H1 (cell line): Measurements from ENCODE around the gene ZXDC. TPM values are rescaled to one million over a fixed set of nuclear protein-coding genes. Genes with fewer than 3 reads are reported as not detected.

ENCODE experiments used
- CTCF ChIA-PET: fragments of 300-600 bp; sonication (Branson Sonifier 250); formaldehyde crosslinking; loops from one replicate; lab custom pipeline; 2021; ENCODE audit not compliant: partially characterized antibody; lab: Charles Lee
- POLR2A ChIA-PET: fragments of 300-600 bp; sonication (Branson Sonifier 250); formaldehyde crosslinking; loops from one replicate; lab custom pipeline; 2021; ENCODE audit warnings: inconsistent platforms; ENCODE audit not compliant: partially characterized antibody; lab: Charles Lee
- DNase-seq, 2 experiments: peaks; one replicate each; pipeline versions ENCODE4 v3.0.0 to v3.0.0-alpha.2; 2010 to 2022; ENCODE audit warnings: low spot score in 2 of 2, low read depth in 1 of 2, mixed read lengths in 1 of 2
- FAIRE-seq: peaks from 2 replicates; lab custom pipeline; 2011; peaks lifted over from hg19 to GRCh38; lab: Jason Lieb, UNC
- H2AFZ ChIP-seq: 2 replicates; pipeline ENCODE4 v1.8.1; 2012; ENCODE audit warnings: low read length, inconsistent platforms
- H2AK5ac ChIP-seq: 2 replicates; pipeline ENCODE4 v1.6.1; 2013; ENCODE audit warnings: low read depth, low read length
- H2BK120ac ChIP-seq: replicated peaks from 2 replicates; pipeline ENCODE3; 2013; ENCODE audit warnings: low read depth, low read length, inconsistent platforms
- H2BK12ac ChIP-seq: 2 replicates; pipeline ENCODE4 v1.6.1; 2013; ENCODE audit warnings: low read depth, low read length
- H2BK15ac ChIP-seq: 2 replicates; pipeline ENCODE4 v1.6.1; 2013; ENCODE audit warnings: low read length
- H2BK20ac ChIP-seq: 2 replicates; pipeline ENCODE4 v1.6.1; 2013; ENCODE audit warnings: low read length
- H2BK5ac ChIP-seq: 2 replicates; pipeline ENCODE4 v1.6.1; 2013; ENCODE audit warnings: low read depth, low read length
- H3K14ac ChIP-seq: 2 replicates; pipeline ENCODE4 v1.6.1; 2013; ENCODE audit warnings: inconsistent platforms; ENCODE audit not compliant: insufficient read length
- H3K18ac ChIP-seq: 2 replicates; pipeline ENCODE4 v1.6.1; 2013; ENCODE audit warnings: low read length; ENCODE audit errors: extremely low read depth
- H3K23ac ChIP-seq: 2 replicates; pipeline ENCODE4 v1.6.1; 2013; ENCODE audit warnings: inconsistent platforms; ENCODE audit not compliant: insufficient read length
- H3K23me2 ChIP-seq: 2 replicates; pipeline ENCODE4 v1.6.1; 2013; ENCODE audit warnings: low read depth, low read length
- H3K27ac ChIP-seq: 2 replicates; pipeline ENCODE4 v1.6.1; 2011; ENCODE audit warnings: low read depth, low read length, inconsistent platforms
- H3K27me3 ChIP-seq, 4 experiments: replicated peaks in 1 of 4; 1 replicate in 1 of 4; 2 replicates in 3 of 4; pipeline versions ENCODE4 v1.6.1 to v1.8.1; 2011 to 2013; ENCODE audit warnings: low read length in 3 of 4, mild to moderate bottlenecking in 3 of 4, inconsistent platforms in 2 of 4, mixed read lengths in 2 of 4, moderate library complexity in 1 of 4; ENCODE audit not compliant: control insufficient read depth in 3 of 4, insufficient read depth in 3 of 4; ENCODE audit errors: extremely low read depth in 1 of 4
- H3K36me3 ChIP-seq, 4 experiments: 2 replicates each; pipeline versions ENCODE4 v1.6.1 to v1.8.1; 2011 to 2013; ENCODE audit warnings: mild to moderate bottlenecking in 4 of 4, low read length in 3 of 4, moderate library complexity in 2 of 4, control low read depth in 1 of 4, inconsistent platforms in 1 of 4; ENCODE audit not compliant: insufficient read depth in 4 of 4, control insufficient read depth in 2 of 4
- H3K4ac ChIP-seq: replicated peaks from 2 replicates; pipeline ENCODE3; 2013; ENCODE audit warnings: low read length, low read depth, mixed read lengths, inconsistent platforms; ENCODE audit not compliant: insufficient read length
- H3K4me1 ChIP-seq, 4 experiments: replicated peaks in 1 of 4; 1 replicate in 1 of 4; 2 replicates in 3 of 4; pipeline versions ENCODE4 v1.6.1 to v1.8.1; 2011 to 2013; ENCODE audit warnings: low read length in 3 of 4, inconsistent platforms in 2 of 4, mixed read lengths in 1 of 4; ENCODE audit not compliant: insufficient read depth in 4 of 4, control insufficient read depth in 3 of 4
- H3K4me2 ChIP-seq, 2 experiments: 2 replicates each; pipeline versions ENCODE4 v1.6.1 to v1.8.1; 2011 to 2013; ENCODE audit warnings: low read depth in 2 of 2, low read length in 2 of 2, control low read depth in 1 of 2, inconsistent platforms in 1 of 2, mild to moderate bottlenecking in 1 of 2; ENCODE audit not compliant: insufficient read depth in 1 of 2
- H3K4me3 ChIP-seq, 4 experiments: fragments of 200-600, 300-600 bp in 1 of 4; sonication (generic), shearing (Covaris generic), sonication (Bioruptor Twin) in 1 of 4; 2 replicates each; pipeline versions ENCODE4 v1.5.1 to v1.8.1; 2011 to 2016; ENCODE audit warnings: low read length in 4 of 4, low read depth in 3 of 4, control low read depth in 2 of 4, inconsistent platforms in 2 of 4, mild to moderate bottlenecking in 2 of 4, mixed read lengths in 1 of 4, moderate library complexity in 1 of 4; ENCODE audit not compliant: insufficient read depth in 2 of 4; ENCODE audit errors: extremely low read depth in 1 of 4
- H3K56ac ChIP-seq: replicated peaks from 2 replicates; pipeline ENCODE3; 2013; ENCODE audit warnings: low read depth, mild to moderate bottlenecking, mixed read lengths, low read length, inconsistent platforms; ENCODE audit not compliant: insufficient read length
- H3K79me1 ChIP-seq: 2 replicates; pipeline ENCODE4 v1.6.1; 2013; ENCODE audit warnings: low read depth, low read length, control low read depth
- H3K79me2 ChIP-seq, 2 experiments: 2 replicates each; pipeline versions ENCODE4 v1.6.1 to v1.8.1; 2012 to 2013; ENCODE audit warnings: low read length in 2 of 2, mild to moderate bottlenecking in 2 of 2, inconsistent platforms in 1 of 2; ENCODE audit not compliant: insufficient read depth in 2 of 2, control insufficient read depth in 1 of 2
- H3K9ac ChIP-seq, 4 experiments: replicated peaks in 1 of 4; 1 replicate in 1 of 4; 2 replicates in 3 of 4; pipeline versions ENCODE4 v1.6.1 to v1.8.1; 2011 to 2013; ENCODE audit warnings: low read depth in 3 of 4, low read length in 3 of 4, control low read depth in 2 of 4, mild to moderate bottlenecking in 2 of 4, moderate library complexity in 2 of 4, inconsistent platforms in 1 of 4; ENCODE audit errors: extremely low read depth in 1 of 4
- H3K9me3 ChIP-seq, 2 experiments: 2 replicates each; pipeline versions ENCODE4 v1.6.1 to v1.8.1; 2012 to 2013; ENCODE audit warnings: mild to moderate bottlenecking in 2 of 2, moderate library complexity in 2 of 2, control low read depth in 1 of 2, inconsistent platforms in 1 of 2, low read depth in 1 of 2, low read length in 1 of 2, mixed read lengths in 1 of 2; ENCODE audit not compliant: insufficient read depth in 2 of 2
- H4K20me1 ChIP-seq, 2 experiments: replicated peaks in 1 of 2; 2 replicates each; pipeline versions ENCODE3 to v1.8.1; 2011 to 2013; ENCODE audit warnings: inconsistent platforms in 2 of 2, low read length in 2 of 2, mild to moderate bottlenecking in 1 of 2; ENCODE audit not compliant: insufficient read depth in 2 of 2, control insufficient read depth in 1 of 2
- H4K5ac ChIP-seq: 2 replicates; pipeline ENCODE4 v1.6.1; 2013; ENCODE audit warnings: low read length, low read depth, mixed read lengths, inconsistent platforms; ENCODE audit not compliant: insufficient read length
- H4K8ac ChIP-seq: 2 replicates; pipeline ENCODE4 v1.8.0; 2013; ENCODE audit warnings: mild to moderate bottlenecking, moderate library complexity, low read length, inconsistent platforms; ENCODE audit not compliant: insufficient read depth; ENCODE audit errors: extremely low read depth
- H4K91ac ChIP-seq: replicated peaks from 2 replicates; pipeline ENCODE3; 2013; ENCODE audit warnings: low read length, mixed read lengths, inconsistent platforms; ENCODE audit not compliant: insufficient read length
- BRCA1 ChIP-seq: IDR thresholded peaks from 2 replicates; pipeline ENCODE4 v1.6.1; 2012; ENCODE audit warnings: low read depth, low read length, improper control_type of control experiment
- JUN ChIP-seq: IDR thresholded peaks from 2 replicates; pipeline ENCODE4 v1.6.1; 2011; ENCODE audit warnings: low read depth, mild to moderate bottlenecking, improper control_type of control experiment, low read length
- KDM1A ChIP-seq: fragments of 200-600, 300-600 bp; sonication (generic); IDR thresholded peaks from 2 replicates; pipeline ENCODE4 v1.7.1; 2016; ENCODE audit warnings: mild to moderate bottlenecking, low read length, borderline replicate concordance
- KDM5A ChIP-seq: fragments of 200-600 bp; IDR thresholded peaks from 2 replicates; pipeline ENCODE4 v1.7.1; 2012; ENCODE audit warnings: mild to moderate bottlenecking, low read length, inconsistent platforms, mixed read lengths
- RFX5 ChIP-seq: IDR thresholded peaks from 2 replicates; pipeline ENCODE4 v1.6.1; 2011; ENCODE audit warnings: low read depth, low read length, improper control_type of control experiment, borderline replicate concordance
- SIRT6 ChIP-seq: IDR thresholded peaks from one replicate; pipeline ENCODE4 v1.7.1; 2012; ENCODE audit warnings: low read length, inconsistent platforms
- SIX5 ChIP-seq: IDR thresholded peaks from 2 replicates; pipeline ENCODE4 v1.6.1; 2011; ENCODE audit warnings: mild to moderate bottlenecking, low read depth, low read length
- TCF12 ChIP-seq: IDR thresholded peaks from 2 replicates; pipeline ENCODE4 v1.6.1; 2011; ENCODE audit warnings: low read depth, mild to moderate bottlenecking, low read length
- WGBS, 2 experiments: shearing (Covaris generic) in 1 of 2; methylation state at CpG; one replicate each; pipeline versions ENCODE4 v1.1.6 to v1.1.7; 2013 to 2015; ENCODE audit warnings: low lambda C conversion rate in 2 of 2, mixed read lengths in 2 of 2, inconsistent platforms in 1 of 2, low coverage in 1 of 2, missing lambda C conversion rate in 1 of 2; ENCODE audit not compliant: insufficient replicate concordance in 2 of 2, insufficient coverage in 1 of 2, insufficient read length in 1 of 2; ENCODE audit errors: extremely low coverage in 1 of 2, missing lambda C conversion rate in 1 of 2; 5-methylcytosine and 5-hydroxymethylcytosine counted together
- polyA plus RNA-seq, 7 experiments: library from polyadenylated mRNA; depleted of rRNA in 3 of 7; stranded (reverse) in 5 of 7; unstranded in 2 of 7; fragments of >200 nt in 5 of 7; fragments of 200-250 nt in 2 of 7; gene quantifications; 1 replicate in 5 of 7; 2 replicates in 1 of 7; 4 replicates in 1 of 7; pipeline versions ENCODE4 v1.2.1 to v1.2.3, GENCODE V29; 2011 to 2013; ENCODE audit warnings: missing spikeins in 2 of 7, mixed read lengths in 2 of 7
- total RNA-seq: library from RNA; stranded (reverse); fragmentation: NEBNext Ultra II Directional; extraction: Animal tissue kit (Norgen Biotek cat#: 25700); gene quantifications from 2 replicates; pipeline ENCODE4 v1.2.1, GENCODE V29; 2021

Gene ZXDC
- total and polyA plus RNA-seq, 2 of the 8 experiments (the other 6 are each of a cell fraction or from before 2014, with no cell fraction given): 12.7 to 24.3 TPM

GRCh38 chr3:126510308-126510910, 34.7 kb upstream of the ZXDC start:
- Histone ChIP-seq H3K4ac (no peak overlapping the region), H2BK15ac (no peak overlapping the region), H4K20me1 (no peaks in the 10 kb centered on the region), H3K9me3 (no peaks in the 10 kb centered on the region), H2BK20ac (no peak overlapping the region), H3K56ac (no peak overlapping the region), H3K9ac (no peak overlapping the region), H3K23me2 (no peaks in the 10 kb centered on the region; the same call in 1 of the 2 replicates), H3K79me1 (no peaks in the 10 kb centered on the region), H4K8ac (peak overlapping the region; percentile 12; the same call in 1 of the 2 replicates), H2BK120ac (no peak overlapping the region), H3K27me3 (no peaks in the 10 kb centered on the region), H2BK12ac (no peak overlapping the region), H3K36me3 (no peaks in the 10 kb centered on the region), H3K79me2 (no peaks in the 10 kb centered on the region), H4K5ac (no peak overlapping the region), H3K4me3 (no peak overlapping the region), H3K14ac (no peak overlapping the region), H3K4me1 (no peaks in the 10 kb centered on the region), H3K18ac (no peak overlapping the region), H2AK5ac (no peak overlapping the region), H2AFZ (0 out of 2 replicates have a peak overlapping the region, but pooled peaks have one; percentile 43), H3K23ac (no peak overlapping the region), H2BK5ac (no peak overlapping the region), H3K4me2 (no peak overlapping the region), H4K91ac (no peak overlapping the region), H3K27ac (no peak overlapping the region)
- CTCF ChIA-PET: interaction anchor here (0.6 to 5.8 kb wide), 11 partner anchors 11 to 963 kb away, joined by 3 to 35 read pairs (median 3); partner anchors contain the start of gene CHST13
- no peak for DNase-seq
- no peak for FAIRE-seq
- POLR2A ChIA-PET: interaction anchor here (0.7 to 1.2 kb wide), 2 partner anchors 35 to 37 kb away, joined by 3 read pairs; no protein-coding TSS in a partner anchor
- 89% methylated on average over 22 of the region's 22 CpGs; no CpG with 5 or more reads in 1 of the 2 experiments for WGBS, 2 experiments
- TF ChIP-seq BRCA1: no peak
- TF ChIP-seq SIRT6: no peak
- TF ChIP-seq JUN: no peak
- no peak for TF ChIP-seq SIX5
- TF ChIP-seq KDM5A: no peak
- TF ChIP-seq KDM1A: no peak
- no peak for TF ChIP-seq TCF12
- TF ChIP-seq RFX5: no peak
